Caco-2 (cell line): ENCODE data around the gene XIRP2. TPM values are rescaled to one million over a fixed set of nuclear protein-coding genes. Genes with fewer than 3 reads are reported as not detected.

ENCODE experiments used
- BruUV-seq: library from RNA; stranded (reverse); fragments of 400-500 nt; replicated peaks from 2 replicates; lab custom pipeline; 2021; lab: Mats Ljungman, UMichigan
- CTCF ChIA-PET: fragments of 300-600 bp; sonication (Branson Sonifier 250); formaldehyde crosslinking; loops from one replicate; lab custom pipeline; 2022; ENCODE audit warnings: antibody characterized with exemption; lab: Charles Lee
- POLR2A ChIA-PET: fragments of 300-600 bp; sonication (Branson Sonifier 250); formaldehyde crosslinking; loops from one replicate; lab custom pipeline; 2022; ENCODE audit warnings: antibody characterized with exemption; lab: Charles Lee
- DNase-seq, 2 experiments: peaks; one replicate each; pipeline versions ENCODE4 v3.0.0 to v3.0.0-alpha.2; 2020 to 2022
- H3K27me3 ChIP-seq: replicated peaks from 2 replicates; pipeline ENCODE4 v1.6.0; 2011; ENCODE audit warnings: low read length; ENCODE audit not compliant: control insufficient read depth, insufficient read depth
- H3K36me3 ChIP-seq: 2 replicates; pipeline ENCODE4 v1.5.1; 2011; ENCODE audit warnings: low read length; ENCODE audit not compliant: control insufficient read depth, insufficient read depth
- H3K4me1 ChIP-seq: fragments of 250-450 bp; sonication (Bioruptor Pico); 2 replicates; pipeline ENCODE4 v1.5.1; 2020; ENCODE audit warnings: mild to moderate bottlenecking
- H3K4me3 ChIP-seq: 2 replicates; pipeline ENCODE4 v1.5.1; 2011; ENCODE audit warnings: low read depth, mild to moderate bottlenecking, control low read depth, low read length
- H3K9me3 ChIP-seq: fragments of 250-450 bp; sonication (Bioruptor Pico); 2 replicates; pipeline ENCODE4 v1.5.1; 2020; ENCODE audit warnings: mild to moderate bottlenecking, moderate library complexity
- H3K27ac Mint-ChIP-seq: one replicate; pipeline ENCODE4 v1.8.0; 2022; ENCODE audit warnings: mixed read lengths; ENCODE audit not compliant: unreplicated experiment
- H3K27me3 Mint-ChIP-seq: one replicate; pipeline ENCODE4 v1.8.0; 2022; ENCODE audit warnings: mixed read lengths; ENCODE audit not compliant: insufficient read depth, unreplicated experiment
- H3K36me3 Mint-ChIP-seq: one replicate; pipeline ENCODE4 v1.8.0; 2022; ENCODE audit warnings: mild to moderate bottlenecking, mixed read lengths; ENCODE audit not compliant: insufficient read depth, unreplicated experiment
- H3K4me1 Mint-ChIP-seq: one replicate; pipeline ENCODE4 v1.8.0; 2022; ENCODE audit warnings: low read depth, mixed read lengths; ENCODE audit not compliant: unreplicated experiment
- H3K4me3 Mint-ChIP-seq: one replicate; pipeline ENCODE4 v1.8.0; 2022; ENCODE audit warnings: mild to moderate bottlenecking, moderate library complexity, mixed read lengths; ENCODE audit not compliant: unreplicated experiment
- H3K9me3 Mint-ChIP-seq: one replicate; pipeline ENCODE4 v1.8.0; 2022; ENCODE audit warnings: mixed read lengths; ENCODE audit not compliant: unreplicated experiment
- CTCF ChIP-seq, 2 experiments: fragments of 200-600 bp in 1 of 2; IDR thresholded peaks; 1 replicate in 1 of 2; 2 replicates in 1 of 2; pipeline versions ENCODE4 v1.5.1 to v1.8.0; 2011 to 2022; ENCODE audit warnings: antibody characterized with exemption in 1 of 2, control low read depth in 1 of 2, inconsistent platforms in 1 of 2, low read depth in 1 of 2, low read length in 1 of 2, mild to moderate bottlenecking in 1 of 2, moderate library complexity in 1 of 2; ENCODE audit not compliant: insufficient read depth in 1 of 2, severe bottlenecking in 1 of 2, unreplicated experiment in 1 of 2
- intact Hi-C: fragments of 100-400 bp; cut with micrococcal nuclease; formaldehyde crosslinking; loops from one replicate; pipeline ENCODE4 v1.10.0; 2022; ENCODE audit not compliant: unreplicated experiment
- total RNA-seq: library from RNA; stranded (reverse); gene quantifications from 2 replicates; pipeline ENCODE4 v1.2.3, GENCODE V29; 2022

Gene XIRP2
- total RNA-seq, 1 experiment from 2014 or later: not detected

GRCh38 chr2:167187049-167187727, 298.9 kb downstream of the XIRP2 start:
- Histone ChIP-seq H3K9me3 (no peaks in the 10 kb centered on the region), H3K4me3 (no peak overlapping the region), H3K36me3 (no peaks in the 10 kb centered on the region), H3K27me3 (no peaks in the 10 kb centered on the region), H3K4me1 (no peaks in the 10 kb centered on the region)
- no peak for DNase-seq
- H3K27me3 Mint-ChIP-seq: no peaks in the 10 kb centered on the region
- no peak overlapping the region for H3K4me3 Mint-ChIP-seq
- H3K27ac Mint-ChIP-seq: no peak overlapping the region
- no peak for TF ChIP-seq CTCF (IDR thresholded peaks at IDR 0.05; ENCODE audit: insufficient read depth in 1 of 2, low read depth in 1 of 2, low read length in 1 of 2, severe bottlenecking in 1 of 2, unreplicated experiment in 1 of 2)
- no peaks in the 10 kb centered on the region for H3K9me3 Mint-ChIP-seq
- POLR2A ChIA-PET: no interaction called here
- CTCF ChIA-PET: no interaction called here
- BruUV-seq: no TSS peak
- intact Hi-C loops: no loop called here
- no peaks in the 10 kb centered on the region for H3K4me1 Mint-ChIP-seq
- H3K36me3 Mint-ChIP-seq: no peaks in the 10 kb centered on the region

- intact Hi-C loops: no loop called here
- POLR2A ChIA-PET: no interaction called here
- H3K9me3 ChIP-seq: no peaks in the 10 kb centered on the region
- DNase-seq: no peak
- Mint-ChIP-seq H3K27ac (no peak overlapping the region), H3K27me3 (no peaks in the 10 kb centered on the region), H3K9me3 (no peaks in the 10 kb centered on the region), H3K36me3 (no peaks in the 10 kb centered on the region), H3K4me1 (no peaks in the 10 kb centered on the region), H3K4me3 (no peak overlapping the region)
- BruUV-seq: no TSS peak
- H3K27me3 ChIP-seq: no peaks in the 10 kb centered on the region
- CTCF ChIA-PET: no interaction called here
- no peaks in the 10 kb centered on the region for H3K36me3 ChIP-seq
- H3K4me3 ChIP-seq: no peak overlapping the region
- no peaks in the 10 kb centered on the region for H3K4me1 ChIP-seq
- TF ChIP-seq CTCF (IDR thresholded peaks at IDR 0.05; ENCODE audit: insufficient read depth in 1 of 2, low read depth in 1 of 2, low read length in 1 of 2, severe bottlenecking in 1 of 2, unreplicated experiment in 1 of 2): no peak
Observed at GRCh38 chr2:167187978-167188967, 300.0 kb downstream of the XIRP2 start.

- Mint-ChIP-seq H3K9me3 (no peaks in the 10 kb centered on the region), H3K36me3 (no peaks in the 10 kb centered on the region), H3K27ac (no peak overlapping the region), H3K4me3 (no peak overlapping the region), H3K4me1 (no peaks in the 10 kb centered on the region), H3K27me3 (no peaks in the 10 kb centered on the region)
- no TSS peak for BruUV-seq
- Histone ChIP-seq H3K36me3 (no peaks in the 10 kb centered on the region), H3K4me3 (no peak overlapping the region), H3K4me1 (no peaks in the 10 kb centered on the region), H3K27me3 (no peaks in the 10 kb centered on the region), H3K9me3 (no peaks in the 10 kb centered on the region)
- DNase-seq: no peak
- no peak for TF ChIP-seq CTCF (IDR thresholded peaks at IDR 0.05; ENCODE audit: insufficient read depth in 1 of 2, low read depth in 1 of 2, low read length in 1 of 2, severe bottlenecking in 1 of 2, unreplicated experiment in 1 of 2)
- intact Hi-C loops: no loop called here
- CTCF ChIA-PET: no interaction called here
- POLR2A ChIA-PET: no interaction called here
Observed at GRCh38 chr2:167190053-167190452, 301.8 kb downstream of the XIRP2 start.
